Uterus (tissue), 4 donors: ENCODE measurements around the gene MRPL36. TPM values are rescaled to one million over a fixed set of nuclear protein-coding genes. Genes with fewer than 3 reads are reported as not detected.

Experiments used
- DNase-seq, 2 donors: peaks; one replicate each; pipeline ENCODE4 v3.0.0-alpha.2; 2019 to 2020
- H3K27ac ChIP-seq, 2 donors: fragments of 200-600 bp; sonication (generic); 1 replicate in 1 of 2; 2 replicates in 1 of 2; pipeline ENCODE4 v1.5.1; 2016 to 2018
- H3K27me3 ChIP-seq, 2 donors: fragments of 200-600 bp; sonication (generic); one replicate each; pipeline ENCODE4 v1.5.1; 2018 to 2019; ENCODE audit warnings: control low read depth in 1 of 2
- H3K36me3 ChIP-seq, 2 donors: fragments of 200-600 bp; sonication (generic); one replicate each; pipeline ENCODE4 v1.5.1; 2019; ENCODE audit warnings: control low read depth in 1 of 2
- H3K4me1 ChIP-seq, 2 donors: fragments of 200-600 bp; sonication (generic); one replicate each; pipeline ENCODE4 v1.5.1; 2018 to 2019; ENCODE audit warnings: control low read depth in 1 of 2
- H3K4me3 ChIP-seq, 2 donors: fragments of 200-600 bp; sonication (generic); 1 replicate in 1 of 2; 2 replicates in 1 of 2; pipeline ENCODE4 v1.5.1; 2018 to 2019; ENCODE audit warnings: mild to moderate bottlenecking in 1 of 2
- H3K9me3 ChIP-seq, 2 donors: fragments of 200-600 bp; sonication (generic); one replicate each; pipeline ENCODE4 v1.5.1; 2019; ENCODE audit warnings: control low read depth in 1 of 2
- CTCF ChIP-seq, 4 experiments: fragments of 200-600 bp in 2 of 4; fragments of 450-650 bp in 2 of 4; sonication (generic) in 2 of 4; IDR thresholded peaks; one replicate each; pipeline ENCODE4 v1.5.1; 2016 to 2019; ENCODE audit warnings: antibody characterized with exemption in 4 of 4, mild to moderate bottlenecking in 2 of 4, moderate library complexity in 1 of 4
- POLR2A ChIP-seq, 2 donors: fragments of 450-650 bp; IDR thresholded peaks; one replicate each; pipeline ENCODE4 v1.6.1; 2016; ENCODE audit warnings: antibody characterized with exemption in 2 of 2, mild to moderate bottlenecking in 1 of 2, moderate library complexity in 1 of 2
- intact Hi-C: fragments of 100-400 bp; cut with DNase I; formaldehyde crosslinking; loops from one replicate; pipeline ENCODE4 v1.15.1; 2023; ENCODE audit warnings: low total_unique reads
- total RNA-seq, 4 donors: library from RNA; depleted of rRNA in 3 of 4; stranded (reverse); fragments of >200 nt in 3 of 4; gene quantifications; one replicate each; pipeline versions ENCODE4 v1.1.0 to v1.2.4, GENCODE V29; 2014 to 2023
- donor health status: DM: yes; HTN: yes; CAD: no.

The MRPL36 gene
- total RNA-seq, 4 donors from 2014 or later: 14.4 to 107 (median 31.6) TPM

GRCh38 chr5:1785984-1786383 is 13.7 kb downstream of the MRPL36 start:
- DNase-seq: no peak
- no peaks in the 10 kb centered on the region for H3K4me1 ChIP-seq
- intact Hi-C loops: no loop called here

GRCh38 chr5:1785062-1785461 is 14.6 kb downstream of the MRPL36 start:
- DNase-seq: no peak
- Histone ChIP-seq H3K4me1 (no peaks in the 10 kb centered on the region), H3K27ac (no peak overlapping the region), H3K27me3 (no peaks in the 10 kb centered on the region), H3K4me3 (no peak overlapping the region), H3K36me3 (no peaks in the 10 kb centered on the region), H3K9me3 (no peaks in the 10 kb centered on the region)
- intact Hi-C loops: no loop called here
- TF ChIP-seq POLR2A (IDR thresholded peaks at IDR 0.05) (no peak), CTCF (IDR thresholded peaks at IDR 0.05) (no peak)

More at GRCh38 chr5:1785984-1786383, 13.7 kb downstream of the MRPL36 start:
- Histone ChIP-seq H3K36me3 (no peaks in the 10 kb centered on the region), H3K9me3 (no peaks in the 10 kb centered on the region), H3K27me3 (no peaks in the 10 kb centered on the region), H3K27ac (no peak overlapping the region), H3K4me3 (no peak overlapping the region)
- TF ChIP-seq CTCF (IDR thresholded peaks at IDR 0.05) (no peak), POLR2A (IDR thresholded peaks at IDR 0.05) (no peak)

GRCh38 chr5:1784197-1785050 is 15.2 kb downstream of the MRPL36 start:
- Histone ChIP-seq H3K4me1 (no peaks in the 10 kb centered on the region), H3K9me3 (no peaks in the 10 kb centered on the region), H3K27ac (no peak overlapping the region), H3K27me3 (no peaks in the 10 kb centered on the region), H3K36me3 (no peaks in the 10 kb centered on the region), H3K4me3 (no peak overlapping the region)
- TF ChIP-seq CTCF (IDR thresholded peaks at IDR 0.05) (no peak), POLR2A (IDR thresholded peaks at IDR 0.05) (no peak)
- no peak for DNase-seq
- intact Hi-C loops: no loop called here

GRCh38 chr5:1783216-1783554 is 16.5 kb downstream of the MRPL36 start:
- Histone ChIP-seq H3K27me3 (no peaks in the 10 kb centered on the region), H3K4me3 (no peak overlapping the region), H3K9me3 (no peaks in the 10 kb centered on the region), H3K27ac (no peak overlapping the region), H3K4me1 (no peaks in the 10 kb centered on the region), H3K36me3 (no peaks in the 10 kb centered on the region)
- no peak for TF ChIP-seq CTCF (IDR thresholded peaks at IDR 0.05)
- TF ChIP-seq POLR2A (IDR thresholded peaks at IDR 0.05): no peak
- intact Hi-C loops: no loop called here
- no peak for DNase-seq

- Histone ChIP-seq H3K4me1 (no peaks in the 10 kb centered on the region), H3K4me3 (no peak overlapping the region), H3K27me3 (no peaks in the 10 kb centered on the region), H3K9me3 (no peaks in the 10 kb centered on the region), H3K36me3 (no peaks in the 10 kb centered on the region), H3K27ac (no peak overlapping the region)
- intact Hi-C loops: no loop called here
- TF ChIP-seq CTCF (IDR thresholded peaks at IDR 0.05) (no peak), POLR2A (IDR thresholded peaks at IDR 0.05) (no peak)
- DNase-seq: no peak
These were observed 17.0 kb downstream of the MRPL36 start for GRCh38 chr5:1782385-1783215.
